RWPE2 (cell line): ENCODE data around the gene TFAP2C.

Experiments
- ATAC-seq: fragments of 200-7000 bp; cut with Tn5 transposase; 3 replicates; pipeline ENCODE4 v1.9.1; 2021; ENCODE audit warnings: low read depth
- DNase-seq: peaks from one replicate; pipeline ENCODE4 v3.0.0-alpha.2; 2020; ENCODE audit warnings: low spot score
- H3K27ac ChIP-seq: fragments of 450-650 bp; 2 replicates; pipeline ENCODE4 v1.5.1; 2017; ENCODE audit warnings: mild to moderate bottlenecking; ENCODE audit not compliant: poor library complexity, severe bottlenecking
- H3K27me3 ChIP-seq: fragments of 250-450 bp; sonication (Bioruptor Pico); 2 replicates; pipeline ENCODE4 v1.5.1; 2021; ENCODE audit warnings: mild to moderate bottlenecking, moderate library complexity; ENCODE audit not compliant: insufficient read depth, poor library complexity, severe bottlenecking
- H3K36me3 ChIP-seq: fragments of 250-450 bp; sonication (Bioruptor Pico); 2 replicates; pipeline ENCODE4 v1.5.1; 2020; ENCODE audit warnings: low read depth, mild to moderate bottlenecking, moderate library complexity
- H3K4me1 ChIP-seq: fragments of 250-450 bp; sonication (Bioruptor Pico); 2 replicates; pipeline ENCODE4 v1.5.1; 2021; ENCODE audit warnings: mild to moderate bottlenecking, moderate library complexity; ENCODE audit not compliant: insufficient read depth, poor library complexity, severe bottlenecking
- H3K4me3 ChIP-seq: fragments of 250-450 bp; sonication (Bioruptor Pico); 2 replicates; pipeline ENCODE4 v1.5.1; 2021; ENCODE audit warnings: mild to moderate bottlenecking, moderate library complexity; ENCODE audit not compliant: severe bottlenecking
- H3K9me3 ChIP-seq: fragments of 250-450 bp; sonication (Bioruptor Pico); 2 replicates; pipeline ENCODE4 v1.5.1; 2021; ENCODE audit warnings: mild to moderate bottlenecking, moderate library complexity; ENCODE audit not compliant: severe bottlenecking
- CTCF ChIP-seq: fragments of 450-650 bp; IDR thresholded peaks from one replicate; pipeline ENCODE4 v1.5.1; 2017; ENCODE audit warnings: mild to moderate bottlenecking, moderate library complexity; ENCODE audit not compliant: poor library complexity, severe bottlenecking

Gene TFAP2C

GRCh38 chr20:56628873-56629463 is at the start of gene TFAP2C:
Gene TFAP2C (plus strand): TSS chr20:56629306. CDS start chr20:56629545, 239 bp downstream.
- Histone ChIP-seq H3K27ac (peak within 1 kb of the TSS; percentile 49), H3K4me1 (peaks cover 5% of the 10 kb centered on the region), H3K4me3 (peak within 1 kb of the TSS; percentile 60), H3K27me3 (no peaks in the 10 kb centered on the region), H3K36me3 (peaks cover 16% of the 10 kb centered on the region), H3K9me3 (no peaks in the 10 kb centered on the region)
- ATAC-seq (peak; percentile 67), DNase-seq (peak; percentile 97)
- TF ChIP-seq CTCF: no peak

- Histone ChIP-seq H3K4me1 (peaks cover under 1% of the 10 kb centered on the region), H3K4me3 (no peak overlapping the region), H3K27ac (no peak overlapping the region), H3K36me3 (no peaks in the 10 kb centered on the region), H3K9me3 (no peaks in the 10 kb centered on the region), H3K27me3 (no peaks in the 10 kb centered on the region)
- ATAC-seq: no peak
- DNase-seq: no peak
- no peak for TF ChIP-seq CTCF
These were observed 48.9 kb upstream of the TFAP2C start for GRCh38 chr20:56580226-56580625.

GRCh38 chr20:56581701-56582100 is 47.4 kb upstream of the TFAP2C start:
- Histone ChIP-seq H3K9me3 (no peaks in the 10 kb centered on the region), H3K4me1 (no peaks in the 10 kb centered on the region), H3K27ac (no peak overlapping the region), H3K4me3 (no peak overlapping the region), H3K27me3 (no peaks in the 10 kb centered on the region), H3K36me3 (no peaks in the 10 kb centered on the region)
- no peak for ATAC-seq
- no peak for DNase-seq
- TF ChIP-seq CTCF: no peak

GRCh38 chr20:56582542-56582941 is 46.6 kb upstream of the TFAP2C start:
- no peak for ATAC-seq
- TF ChIP-seq CTCF: no peak
- DNase-seq: no peak

GRCh38 chr20:56584916-56585315 is 44.2 kb upstream of the TFAP2C start:
- no peak for TF ChIP-seq CTCF
- no peaks in the 10 kb centered on the region for H3K9me3 ChIP-seq

More at GRCh38 chr20:56582542-56582941, 46.6 kb upstream of the TFAP2C start:
- Histone ChIP-seq H3K4me1 (no peaks in the 10 kb centered on the region), H3K4me3 (no peak overlapping the region), H3K27me3 (no peaks in the 10 kb centered on the region), H3K27ac (no peak overlapping the region), H3K9me3 (no peaks in the 10 kb centered on the region), H3K36me3 (no peaks in the 10 kb centered on the region)

More at GRCh38 chr20:56584916-56585315, 44.2 kb upstream of the TFAP2C start:
- H3K27me3 ChIP-seq: no peaks in the 10 kb centered on the region
- H3K4me1 ChIP-seq: peaks cover 4% of the 10 kb centered on the region
- no peak for ATAC-seq
- H3K4me3 ChIP-seq: no peak overlapping the region
- no peak for DNase-seq
- no peak overlapping the region for H3K27ac ChIP-seq
- no peaks in the 10 kb centered on the region for H3K36me3 ChIP-seq
